Tongue (tissue), 2 donors: Measurements from ENCODE around the gene SMIM9. TPM values are rescaled to one million over a fixed set of nuclear protein-coding genes. Genes with fewer than 3 reads are reported as not detected.
"Not testable (repeated sequence)": the region's sequence is repeated elsewhere in the genome, so short reads cannot be mapped to it uniquely, and the experiment has no call there.

ENCODE experiments used
- DNase-seq: peaks from one replicate; pipeline ENCODE4 v3.0.0-alpha.2; 2015
- total RNA-seq: library from RNA; depleted of rRNA; stranded (reverse); fragments of >200 nt; gene quantifications from one replicate; pipeline ENCODE4 v1.2.3, GENCODE V29; 2014

The SMIM9 gene
- total RNA-seq: not detected

GRCh38 chrX:154834562-154834961, at the start of gene SMIM9:
Gene SMIM9 (minus strand): TSS chrX:154834662. CDS start chrX:154830856, 3,806 bp downstream.
- no peak for DNase-seq

GRCh38 chrX:154884069-154884468, 49.6 kb upstream of the SMIM9 start:
- not testable (repeated sequence) for DNase-seq

GRCh38 chrX:154873329-154873728, 38.9 kb upstream of the SMIM9 start:
- DNase-seq: no peak

GRCh38 chrX:154868522-154868921, 34.1 kb upstream of the SMIM9 start:
- DNase-seq: not testable (repeated sequence)

- DNase-seq: no peak
These were observed 20.8 kb upstream of the SMIM9 start for GRCh38 chrX:154855256-154855655.

- DNase-seq: no peak
These were observed 16.6 kb upstream of the SMIM9 start for GRCh38 chrX:154850957-154851611.

GRCh38 chrX:154840856-154841255, 6.4 kb upstream of the SMIM9 start:
- peak; percentile 15 for DNase-seq

GRCh38 chrX:154836163-154836562, 1.7 kb upstream of the SMIM9 start:
- no peak for DNase-seq

GRCh38 chrX:154833746-154834274, 652 bp downstream of the SMIM9 start:
- no peak for DNase-seq

- DNase-seq: no peak
These were observed 4.5 kb downstream of the SMIM9 start for GRCh38 chrX:154829926-154830442.

GRCh38 chrX:154829134-154829533, 5.3 kb downstream of the SMIM9 start:
- no peak for DNase-seq

- DNase-seq: no peak
These were observed 6.5 kb downstream of the SMIM9 start for GRCh38 chrX:154828016-154828408.

GRCh38 chrX:154827194-154828015, 7.1 kb downstream of the SMIM9 start:
- no peak for DNase-seq

- DNase-seq: not testable (repeated sequence)
These were observed 8.9 kb downstream of the SMIM9 start for GRCh38 chrX:154825586-154825985.

- DNase-seq: no peak
These were observed 9.8 kb downstream of the SMIM9 start for GRCh38 chrX:154824638-154825037.

GRCh38 chrX:154822029-154822428, 12.4 kb downstream of the SMIM9 start:
- no peak for DNase-seq

GRCh38 chrX:154821523-154821922, 12.9 kb downstream of the SMIM9 start:
- DNase-seq: no peak

- DNase-seq: no peak
These were observed 14.6 kb downstream of the SMIM9 start for GRCh38 chrX:154819771-154820341.

- no peak for DNase-seq
These were observed 15.3 kb downstream of the SMIM9 start for GRCh38 chrX:154818916-154819770.

GRCh38 chrX:154817048-154817618, 17.3 kb downstream of the SMIM9 start:
- not testable (repeated sequence) for DNase-seq

GRCh38 chrX:154816326-154816898, 18.1 kb downstream of the SMIM9 start:
- DNase-seq: not testable (repeated sequence)
